ENCODE measurements around the gene MCHR1.
"Not testable (repeated sequence)": the region's sequence is repeated elsewhere in the genome, so short reads cannot be mapped to it uniquely, and the experiment has no call there.

Gene MCHR1

GRCh38 chr22:40654522-40655167, 24.6 kb upstream of the MCHR1 start:
- DNase-seq (ENCODE audit: low read depth, low spot score): peak; percentile 28
- no peak overlapping the region for H3K4me3 ChIP-seq (ENCODE audit: low read length)

DNA sequence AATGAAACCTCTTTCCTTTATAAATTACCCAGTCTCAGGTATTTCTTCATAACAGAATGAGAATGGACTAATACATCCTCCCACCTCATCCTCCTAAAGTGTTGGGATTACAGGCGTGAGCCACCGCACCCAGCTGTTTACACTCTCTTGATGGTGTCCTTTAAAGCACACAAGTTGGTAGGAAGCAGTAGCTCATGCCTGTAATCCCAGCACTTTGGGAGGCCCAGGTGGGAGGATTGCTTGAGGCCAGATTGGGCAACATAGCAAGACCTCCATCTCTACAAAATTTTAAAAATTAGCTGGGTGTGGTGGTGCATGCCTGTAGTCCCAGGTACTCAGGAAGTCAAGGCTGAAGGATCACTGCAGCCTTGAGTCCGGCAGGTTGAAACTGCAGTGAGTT, 23.3 kb upstream of the MCHR1 start:
- not testable (repeated sequence) for DNase-seq (ENCODE audit: low read depth, low spot score); H3K4me3 ChIP-seq (ENCODE audit: low read length)

DNA sequence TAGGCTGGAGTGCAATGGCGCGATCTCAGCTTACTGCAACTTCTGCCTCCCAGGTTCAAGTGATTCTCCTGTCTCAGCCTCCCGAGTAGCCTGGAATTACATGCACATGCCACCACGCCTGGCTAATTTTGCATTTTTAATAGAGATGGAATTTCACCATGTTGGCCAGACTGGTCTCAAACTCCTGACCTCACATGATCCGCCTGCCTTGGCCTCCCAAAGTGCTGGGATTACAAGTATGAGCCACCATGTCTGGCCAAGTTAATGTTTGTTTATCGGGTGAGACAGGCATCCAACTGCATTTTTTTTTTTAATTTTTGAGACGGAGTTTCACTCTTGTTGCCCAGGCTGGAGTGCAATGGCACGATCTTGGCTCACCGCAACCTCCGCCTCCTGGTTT, 22.6 kb upstream of the MCHR1 start:
- not testable (repeated sequence) for H3K4me3 ChIP-seq (ENCODE audit: low read length); DNase-seq (ENCODE audit: low read depth, low spot score)

DNA sequence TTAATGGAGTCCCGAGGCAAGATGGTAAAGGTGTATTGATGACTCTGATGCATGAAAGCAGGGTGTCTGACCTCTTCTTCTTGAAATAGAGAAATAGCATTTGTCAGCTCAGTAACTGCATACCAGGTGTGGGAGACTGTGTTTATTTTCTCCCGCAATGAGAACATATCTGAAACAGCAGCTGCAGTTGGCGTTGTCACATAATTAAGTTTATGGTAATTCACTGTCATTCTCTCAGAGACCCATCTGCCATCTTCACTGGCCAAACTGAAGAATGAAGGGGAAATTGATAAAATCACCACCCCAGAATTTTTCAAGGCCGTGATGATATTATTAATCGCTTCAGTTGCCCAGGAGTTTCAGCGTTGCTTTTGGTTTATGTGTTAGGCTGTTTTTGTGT, 20.1 kb upstream of the MCHR1 start:
- H3K4me3 ChIP-seq (ENCODE audit: low read length): no peak overlapping the region
- DNase-seq (ENCODE audit: low read depth, low spot score): no peak

DNA sequence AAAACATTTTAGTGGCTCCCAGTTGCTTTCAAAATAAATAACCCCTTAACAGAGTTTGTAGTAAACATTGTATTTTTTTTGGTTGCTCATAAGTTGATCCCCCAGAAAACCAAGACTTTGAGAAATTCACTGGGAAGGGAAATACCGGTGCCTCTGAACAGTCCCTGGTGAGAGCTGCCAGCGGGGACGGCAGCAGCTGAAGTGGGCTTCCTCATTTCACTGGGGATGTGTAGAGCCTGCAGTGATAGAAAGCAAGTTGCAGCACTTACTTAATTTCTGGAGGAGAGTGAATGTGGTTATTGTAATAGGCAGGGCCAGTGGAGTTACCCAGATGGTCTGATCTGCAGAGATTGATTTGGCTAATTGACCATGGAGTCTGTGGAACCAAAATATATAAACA, 18.6 kb upstream of the MCHR1 start:
- DNase-seq (ENCODE audit: low read depth, low spot score): no peak
- no peak overlapping the region for H3K4me3 ChIP-seq (ENCODE audit: low read length)

DNA sequence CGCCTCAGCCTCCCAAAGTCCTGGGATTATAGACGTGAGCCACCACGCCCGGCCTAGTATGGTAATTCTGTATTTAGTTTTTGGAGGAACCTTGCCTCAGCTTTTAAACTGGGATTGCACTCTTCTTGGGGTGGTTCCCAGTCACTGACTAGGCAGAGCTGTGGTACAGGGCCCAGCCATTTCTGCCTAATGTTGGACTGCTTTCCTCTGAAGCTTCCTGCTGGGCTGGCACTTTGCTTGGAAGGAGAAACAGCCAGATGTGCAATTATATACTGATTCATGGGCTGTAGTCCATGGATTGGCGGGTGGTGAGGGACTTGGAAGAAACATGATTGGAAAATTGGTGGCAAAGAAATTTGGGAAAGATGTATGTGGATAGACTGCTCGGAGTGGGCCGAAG, 17.6 kb upstream of the MCHR1 start:
- no peak overlapping the region for H3K4me3 ChIP-seq (ENCODE audit: low read length)
- DNase-seq (ENCODE audit: low read depth, low spot score): no peak

DNA sequence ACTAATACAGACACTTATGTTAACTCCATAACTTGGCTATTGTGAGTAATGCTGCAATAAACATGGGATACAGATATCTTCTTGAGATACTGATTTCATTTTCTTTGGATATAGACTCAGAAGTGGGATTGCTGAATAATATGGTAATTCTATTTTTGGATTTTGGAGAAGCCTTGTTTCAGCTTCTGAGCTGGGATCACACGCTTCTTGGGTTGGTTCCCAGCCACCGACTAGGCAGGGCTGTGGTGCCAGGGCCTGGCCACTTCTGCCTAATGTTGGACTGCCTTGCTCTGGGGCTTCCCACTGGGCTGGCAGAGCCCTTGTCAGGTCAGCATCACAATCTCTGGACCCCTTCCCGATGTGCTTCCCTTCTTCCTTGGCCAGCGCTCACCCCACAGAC, 14.0 kb upstream of the MCHR1 start:
- DNase-seq (ENCODE audit: low read depth, low spot score): no peak
- no peak overlapping the region for H3K4me3 ChIP-seq (ENCODE audit: low read length)

- no peak for DNase-seq (ENCODE audit: low read depth, low spot score)
Observed at GRCh38 chr22:40666151-40666848, 13.0 kb upstream of the MCHR1 start.

DNA sequence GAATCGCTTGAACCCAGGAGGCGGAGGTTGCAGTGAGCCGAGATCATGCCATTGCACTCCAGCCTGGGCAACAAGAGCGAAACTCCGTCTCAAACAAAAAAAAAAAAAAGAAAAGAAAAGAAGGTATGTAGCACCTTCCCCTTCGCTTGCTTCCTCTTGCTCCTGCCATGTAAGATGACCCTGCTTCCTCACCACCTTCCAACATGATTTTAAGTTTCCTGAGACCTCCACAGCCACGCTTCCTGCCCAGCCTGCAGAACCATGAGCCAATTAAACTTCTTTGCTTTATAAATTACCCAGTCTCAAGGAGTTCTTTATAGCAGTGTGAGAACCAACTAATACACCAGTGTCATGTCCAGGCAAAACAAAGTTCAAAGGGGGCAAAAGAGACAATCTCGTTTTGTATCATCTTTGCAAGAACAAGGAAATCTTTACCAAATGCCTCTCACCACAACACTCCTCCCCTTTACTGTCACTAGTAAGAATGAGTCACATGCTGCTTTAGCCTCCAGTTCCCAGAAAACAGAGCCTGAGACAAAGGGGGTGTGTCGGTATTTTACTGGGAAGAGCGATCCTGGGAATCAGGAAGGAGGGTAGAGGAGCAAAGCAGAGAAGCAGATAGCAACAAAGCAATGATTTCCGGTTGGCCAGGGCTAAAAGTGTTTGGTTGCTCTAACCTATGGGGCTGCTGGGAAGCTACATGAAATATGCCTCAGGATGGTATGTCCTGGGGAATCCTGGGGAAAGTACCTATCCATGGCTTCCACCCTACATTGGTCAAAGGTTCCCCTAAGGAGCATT, 10.5 kb upstream of the MCHR1 start:
- DNase-seq (ENCODE audit: low read depth, low spot score): no peak
- no peak overlapping the region for H3K4me3 ChIP-seq (ENCODE audit: low read length)

More at GRCh38 chr22:40666151-40666848, 13.0 kb upstream of the MCHR1 start:
- H3K4me3 ChIP-seq (ENCODE audit: low read length): no peak overlapping the region

DNA sequence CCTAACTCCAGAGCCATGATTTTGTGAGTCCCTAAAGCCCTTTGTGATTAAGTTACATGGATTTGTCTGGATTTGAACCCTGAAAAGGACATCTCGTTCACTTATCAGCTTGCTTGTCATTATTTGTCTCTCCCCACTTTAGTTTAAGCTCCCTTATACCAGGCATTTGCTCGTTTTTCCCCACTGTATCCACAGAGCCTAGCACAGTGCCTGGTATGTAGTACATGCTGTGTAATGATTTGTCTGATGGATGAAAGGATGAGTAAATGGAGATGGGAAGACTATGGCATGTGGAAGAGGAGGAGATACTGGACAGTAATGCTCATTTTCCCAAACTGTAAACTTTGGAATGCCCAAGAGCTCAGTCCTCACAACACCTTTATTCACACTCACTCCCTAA, 9.2 kb upstream of the MCHR1 start:
- H3K4me3 ChIP-seq (ENCODE audit: low read length): no peak overlapping the region
- DNase-seq (ENCODE audit: low read depth, low spot score): no peak

DNA sequence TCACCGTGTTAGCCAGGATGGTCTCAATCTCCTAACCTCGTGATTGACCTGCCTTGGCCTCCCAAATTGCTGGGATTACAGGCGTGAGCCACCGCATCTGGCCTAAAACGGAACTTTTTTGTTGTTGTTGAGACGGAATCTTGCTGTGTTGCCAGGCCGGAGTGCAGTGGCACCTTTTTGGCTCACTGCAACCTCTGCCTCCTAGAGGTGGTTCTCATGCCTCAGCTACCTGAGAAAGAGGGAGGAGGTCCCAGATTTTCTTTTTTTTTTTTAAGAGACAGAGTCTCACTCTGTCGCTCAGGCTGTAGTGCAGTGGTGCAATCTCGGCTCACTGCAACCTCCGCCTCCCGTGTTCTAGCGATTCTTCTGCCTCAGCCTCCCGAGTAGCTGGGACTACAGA, 7.9 kb upstream of the MCHR1 start:
- DNase-seq (ENCODE audit: low read depth, low spot score): no peak
- H3K4me3 ChIP-seq (ENCODE audit: low read length): no peak overlapping the region

- no peak overlapping the region for H3K4me3 ChIP-seq (ENCODE audit: low read length)
- DNase-seq (ENCODE audit: low read depth, low spot score): no peak
Observed at GRCh38 chr22:40671796-40672360, 7.4 kb upstream of the MCHR1 start.

GRCh38 chr22:40673017-40673416, 6.3 kb upstream of the MCHR1 start:
- DNase-seq (ENCODE audit: low read depth, low spot score): no peak
- no peak overlapping the region for H3K4me3 ChIP-seq (ENCODE audit: low read length)

DNA sequence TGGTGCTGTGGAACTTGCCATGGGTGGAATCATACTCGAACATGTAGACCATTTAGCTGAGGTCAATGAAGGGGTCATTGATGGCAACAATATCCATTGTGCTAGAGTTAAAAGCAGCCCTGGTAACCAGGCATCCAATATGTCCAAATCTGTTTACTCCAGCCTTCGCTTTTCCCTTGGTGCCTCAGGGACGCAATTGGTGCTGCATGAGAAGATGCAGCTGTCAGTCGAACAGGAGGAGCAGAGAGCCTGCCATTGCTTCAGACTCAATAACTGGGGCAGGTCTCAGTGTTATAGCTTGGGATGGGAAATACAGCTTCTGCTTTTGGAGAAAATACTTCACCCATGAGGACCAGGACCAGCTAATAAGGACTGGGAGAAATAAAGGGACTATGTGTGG, 5.0 kb upstream of the MCHR1 start:
- no peak overlapping the region for H3K4me3 ChIP-seq (ENCODE audit: low read length)
- DNase-seq (ENCODE audit: low read depth, low spot score): no peak

- H3K4me3 ChIP-seq (ENCODE audit: low read length); DNase-seq (ENCODE audit: low read depth, low spot score): not testable (repeated sequence)
Observed at GRCh38 chr22:40676166-40676565, 3.1 kb upstream of the MCHR1 start.

GRCh38 chr22:40676644-40677043, 2.6 kb upstream of the MCHR1 start:
- DNase-seq (ENCODE audit: low read depth, low spot score): no peak
- H3K4me3 ChIP-seq (ENCODE audit: low read length): no peak overlapping the region

GRCh38 chr22:40678493-40679248, 613 bp upstream of the MCHR1 start:
- no peak overlapping the region for H3K4me3 ChIP-seq (ENCODE audit: low read length)
- no peak for DNase-seq (ENCODE audit: low read depth, low spot score)

GRCh38 chr22:40679964-40680818, 907 bp downstream of the MCHR1 start:
- no peak overlapping the region for H3K4me3 ChIP-seq (ENCODE audit: low read length)
- DNase-seq (ENCODE audit: low read depth, low spot score): no peak

Measured in Jurkat, Clone E6-1 (cell line).